K562 (cell line): ENCODE results near the gene F2RL2.

Source experiments
- ERF ChIP-seq: fragments of 450-650 bp; formaldehyde crosslinking; IDR thresholded peaks from 2 replicates; pipeline ENCODE4 v1.4.0; 2020; ENCODE audit warnings: mild to moderate bottlenecking, mixed read lengths
- GABPB1 ChIP-seq: sonication (generic); formaldehyde crosslinking; IDR thresholded peaks from 2 replicates; pipeline ENCODE4 v1.8.0; 2022; ENCODE audit warnings: mild to moderate bottlenecking, missing genetic modification reagents
- NFRKB ChIP-seq: fragments of 450-650 bp; IDR thresholded peaks from 2 replicates; pipeline ENCODE4 v1.6.1; 2016; ENCODE audit warnings: low read depth
- STAT5B ChIP-seq: fragments of 250-450 bp; sonication (Bioruptor Pico); IDR thresholded peaks from 2 replicates; pipeline ENCODE4 v1.8.0; 2021; ENCODE audit warnings: mild to moderate bottlenecking, inconsistent platforms
- TCF7L2 ChIP-seq: fragments of 150-350 bp; IDR thresholded peaks from 2 replicates; pipeline ENCODE4 v1.6.1; 2016; ENCODE audit warnings: low read depth, mild to moderate bottlenecking, low read length, moderate library complexity
- TOE1 ChIP-seq, 2 experiments: fragments of 450-650 bp in 1 of 2; sonication (generic) in 1 of 2; formaldehyde crosslinking in 1 of 2; IDR thresholded peaks; 2 replicates each; pipeline versions ENCODE4 v1.7.1 to v1.8.0; 2016 to 2022; ENCODE audit warnings: borderline replicate concordance in 2 of 2, mild to moderate bottlenecking in 2 of 2, antibody characterized with exemption in 1 of 2, inconsistent platforms in 1 of 2, low read depth in 1 of 2, missing genetic modification reagents in 1 of 2, moderate library complexity in 1 of 2
- ZBED1 ChIP-seq: IDR thresholded peaks from 2 replicates; pipeline ENCODE4 v1.6.1; 2014
- ZNF232 ChIP-seq: sonication (generic); formaldehyde crosslinking; IDR thresholded peaks from 2 replicates; pipeline ENCODE4 v1.8.0; 2022; ENCODE audit warnings: mild to moderate bottlenecking, missing genetic modification reagents
- TF ChIP-seq, protein P1 (sequence below), 3 experiments: IDR thresholded peaks in 2 of 3; conservative IDR thresholded peaks in 1 of 3; 2 replicates each; pipeline ENCODE4 v1.5.1; 2011 to 2012; ENCODE audit warnings: low read length in 3 of 3, mild to moderate bottlenecking in 3 of 3, control low read depth in 2 of 3, improper control_type of control experiment in 1 of 3, inconsistent platforms in 1 of 3, low read depth in 1 of 3, mixed read lengths in 1 of 3, moderate library complexity in 1 of 3; ENCODE audit not compliant: insufficient read depth in 2 of 3
- TF ChIP-seq, protein P2 (sequence below): sonication (generic); formaldehyde crosslinking; IDR thresholded peaks from 2 replicates; pipeline ENCODE4 v1.5.0; 2020; ENCODE audit warnings: missing genetic modification reagents
- TF ChIP-seq, protein P3 (sequence below), 2 experiments: fragments of 450-650 bp in 1 of 2; sonication (generic) in 1 of 2; formaldehyde crosslinking in 1 of 2; IDR thresholded peaks in 1 of 2; conservative IDR thresholded peaks in 1 of 2; 2 replicates each; pipeline versions ENCODE4 v1.6.1 to v1.8.1; 2016 to 2023; ENCODE audit warnings: mild to moderate bottlenecking in 2 of 2, moderate library complexity in 2 of 2, inconsistent platforms in 1 of 2, missing genetic modification reagents in 1 of 2
- TF ChIP-seq, protein P4 (sequence below): fragments of 250-450 bp; sonication (Bioruptor Pico); IDR thresholded peaks from 2 replicates; pipeline ENCODE4 v1.8.0; 2022; ENCODE audit warnings: moderate library complexity, mild to moderate bottlenecking, inconsistent platforms
- TF ChIP-seq, protein P5 (sequence below): sonication (generic); formaldehyde crosslinking; IDR thresholded peaks from 2 replicates; pipeline ENCODE4 v1.8.0; 2022; ENCODE audit warnings: mild to moderate bottlenecking, low read depth, missing genetic modification reagents

DNA sequence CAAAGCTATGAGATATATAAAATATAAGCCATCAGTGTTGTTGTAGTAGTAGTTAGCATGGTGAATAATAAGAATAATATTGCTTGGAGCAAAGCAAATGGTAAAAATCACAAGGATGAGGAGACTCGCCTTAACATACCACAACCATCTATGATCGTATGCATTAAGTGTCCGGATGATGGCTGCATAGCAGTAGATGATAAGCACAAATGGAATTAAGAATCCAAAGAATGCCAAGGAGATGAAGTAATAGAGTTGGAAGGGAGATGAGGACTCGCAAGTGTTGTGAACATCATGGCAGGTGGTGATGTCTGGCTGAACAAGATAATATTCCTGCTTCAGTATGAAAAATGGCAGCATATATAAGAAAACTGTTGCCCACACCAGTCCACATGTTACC, 5.5 kb downstream of the F2RL2 start:
- TF ChIP-seq TOE1 (IDR thresholded peaks at IDR 0.05; ENCODE audit: borderline replicate concordance) = no peak
- TF ChIP-seq TOE1 (CRISPR knock-in tag; IDR thresholded peaks at IDR 0.05; ENCODE audit: borderline replicate concordance, low read depth) = no peak
- TF ChIP-seq, protein P1, sequence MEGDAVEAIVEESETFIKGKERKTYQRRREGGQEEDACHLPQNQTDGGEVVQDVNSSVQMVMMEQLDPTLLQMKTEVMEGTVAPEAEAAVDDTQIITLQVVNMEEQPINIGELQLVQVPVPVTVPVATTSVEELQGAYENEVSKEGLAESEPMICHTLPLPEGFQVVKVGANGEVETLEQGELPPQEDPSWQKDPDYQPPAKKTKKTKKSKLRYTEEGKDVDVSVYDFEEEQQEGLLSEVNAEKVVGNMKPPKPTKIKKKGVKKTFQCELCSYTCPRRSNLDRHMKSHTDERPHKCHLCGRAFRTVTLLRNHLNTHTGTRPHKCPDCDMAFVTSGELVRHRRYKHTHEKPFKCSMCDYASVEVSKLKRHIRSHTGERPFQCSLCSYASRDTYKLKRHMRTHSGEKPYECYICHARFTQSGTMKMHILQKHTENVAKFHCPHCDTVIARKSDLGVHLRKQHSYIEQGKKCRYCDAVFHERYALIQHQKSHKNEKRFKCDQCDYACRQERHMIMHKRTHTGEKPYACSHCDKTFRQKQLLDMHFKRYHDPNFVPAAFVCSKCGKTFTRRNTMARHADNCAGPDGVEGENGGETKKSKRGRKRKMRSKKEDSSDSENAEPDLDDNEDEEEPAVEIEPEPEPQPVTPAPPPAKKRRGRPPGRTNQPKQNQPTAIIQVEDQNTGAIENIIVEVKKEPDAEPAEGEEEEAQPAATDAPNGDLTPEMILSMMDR (IDR thresholded peaks at IDR 0.05 in 2 of 3, conservative IDR thresholded peaks at IDR 0.05 in 1 of 3; ENCODE audit: insufficient read depth in 2 of 3, low read depth in 1 of 3, low read length in 3 of 3) = no peak
- no peak for TF ChIP-seq ZNF232 (CRISPR knock-in tag)
- no peak for TF ChIP-seq ERF (CRISPR knock-in tag)
- TF ChIP-seq, protein P2, sequence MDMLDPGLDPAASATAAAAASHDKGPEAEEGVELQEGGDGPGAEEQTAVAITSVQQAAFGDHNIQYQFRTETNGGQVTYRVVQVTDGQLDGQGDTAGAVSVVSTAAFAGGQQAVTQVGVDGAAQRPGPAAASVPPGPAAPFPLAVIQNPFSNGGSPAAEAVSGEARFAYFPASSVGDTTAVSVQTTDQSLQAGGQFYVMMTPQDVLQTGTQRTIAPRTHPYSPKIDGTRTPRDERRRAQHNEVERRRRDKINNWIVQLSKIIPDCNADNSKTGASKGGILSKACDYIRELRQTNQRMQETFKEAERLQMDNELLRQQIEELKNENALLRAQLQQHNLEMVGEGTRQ = no peak
- TF ChIP-seq STAT5B (CRISPR knock-in tag) = no peak
- TF ChIP-seq, protein P3, sequence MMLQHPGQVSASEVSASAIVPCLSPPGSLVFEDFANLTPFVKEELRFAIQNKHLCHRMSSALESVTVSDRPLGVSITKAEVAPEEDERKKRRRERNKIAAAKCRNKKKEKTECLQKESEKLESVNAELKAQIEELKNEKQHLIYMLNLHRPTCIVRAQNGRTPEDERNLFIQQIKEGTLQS (IDR thresholded peaks at IDR 0.05) = no peak
- TF ChIP-seq, protein P3 (CRISPR knock-in tag; conservative IDR thresholded peaks at IDR 0.05) = no peak
- TF ChIP-seq, protein P4, sequence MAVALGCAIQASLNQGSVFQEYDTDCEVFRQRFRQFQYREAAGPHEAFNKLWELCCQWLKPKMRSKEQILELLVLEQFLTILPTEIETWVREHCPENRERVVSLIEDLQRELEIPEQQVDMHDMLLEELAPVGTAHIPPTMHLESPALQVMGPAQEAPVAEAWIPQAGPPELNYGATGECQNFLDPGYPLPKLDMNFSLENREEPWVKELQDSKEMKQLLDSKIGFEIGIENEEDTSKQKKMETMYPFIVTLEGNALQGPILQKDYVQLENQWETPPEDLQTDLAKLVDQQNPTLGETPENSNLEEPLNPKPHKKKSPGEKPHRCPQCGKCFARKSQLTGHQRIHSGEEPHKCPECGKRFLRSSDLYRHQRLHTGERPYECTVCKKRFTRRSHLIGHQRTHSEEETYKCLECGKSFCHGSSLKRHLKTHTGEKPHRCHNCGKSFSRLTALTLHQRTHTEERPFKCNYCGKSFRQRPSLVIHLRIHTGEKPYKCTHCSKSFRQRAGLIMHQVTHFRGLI (CRISPR knock-in tag) = no peak
- no peak for TF ChIP-seq TCF7L2
- TF ChIP-seq ZBED1 = no peak
- TF ChIP-seq GABPB1 (CRISPR knock-in tag) = no peak
- no peak for TF ChIP-seq NFRKB
- TF ChIP-seq, protein P5, sequence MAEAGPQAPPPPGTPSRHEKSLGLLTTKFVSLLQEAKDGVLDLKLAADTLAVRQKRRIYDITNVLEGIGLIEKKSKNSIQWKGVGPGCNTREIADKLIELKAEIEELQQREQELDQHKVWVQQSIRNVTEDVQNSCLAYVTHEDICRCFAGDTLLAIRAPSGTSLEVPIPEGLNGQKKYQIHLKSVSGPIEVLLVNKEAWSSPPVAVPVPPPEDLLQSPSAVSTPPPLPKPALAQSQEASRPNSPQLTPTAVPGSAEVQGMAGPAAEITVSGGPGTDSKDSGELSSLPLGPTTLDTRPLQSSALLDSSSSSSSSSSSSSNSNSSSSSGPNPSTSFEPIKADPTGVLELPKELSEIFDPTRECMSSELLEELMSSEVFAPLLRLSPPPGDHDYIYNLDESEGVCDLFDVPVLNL (CRISPR knock-in tag) = no peak
